Keratinocyte (primary cell): ENCODE data around the gene CKM.
"Not testable (repeated sequence)": the region's sequence is repeated elsewhere in the genome, so short reads cannot be mapped to it uniquely, and the experiment has no call there.

Experiments
- CTCF ChIP-seq, 3 experiments: IDR thresholded peaks in 1 of 3; conservative IDR thresholded peaks in 1 of 3; optimal IDR thresholded peaks in 1 of 3; 2 replicates in 2 of 3; 3 replicates in 1 of 3; pipeline versions ENCODE3 to v1.5.1; 2011; ENCODE audit warnings: low read length in 3 of 3, mild to moderate bottlenecking in 3 of 3, moderate library complexity in 2 of 3, control low read depth in 1 of 3, inconsistent platforms in 1 of 3; ENCODE audit not compliant: insufficient read depth in 2 of 3; ENCODE audit errors: extremely low read depth in 1 of 3
- EZH2 ChIP-seq: IDR thresholded peaks from one replicate; pipeline ENCODE4 v1.6.1; 2012; ENCODE audit warnings: inconsistent platforms, mild to moderate bottlenecking, low read length, moderate library complexity

DNA sequence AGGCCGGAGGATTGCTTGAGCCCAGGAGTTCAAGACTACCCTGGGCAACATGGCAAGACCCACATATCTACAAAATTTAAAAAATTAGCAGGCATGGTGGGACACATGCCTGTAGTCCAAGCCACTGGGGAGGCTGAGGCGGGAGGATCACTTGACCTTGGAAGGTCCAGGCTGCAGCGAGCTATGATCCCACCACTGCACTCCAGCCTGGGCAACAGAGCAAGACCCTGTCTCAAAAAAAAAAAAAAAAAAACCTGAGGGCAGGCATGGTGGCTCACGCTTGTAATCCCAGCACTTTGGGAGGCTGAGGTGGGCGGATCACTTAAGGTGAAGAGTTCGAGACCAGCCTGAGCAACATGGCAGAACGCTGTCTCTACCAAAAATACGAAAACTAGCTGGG lies 13.4 kb downstream of the CKM start:
- TF ChIP-seq EZH2; CTCF (optimal IDR thresholded peaks at IDR 0.05 in 1 of 3, IDR thresholded peaks at IDR 0.05 in 1 of 3, conservative IDR thresholded peaks at IDR 0.05 in 1 of 3; ENCODE audit: extremely low read depth in 1 of 3, insufficient read depth in 2 of 3, low read length in 3 of 3): not testable (repeated sequence)
